ENCODE results near the gene ATP2A1. TPM values are rescaled to one million over a fixed set of nuclear protein-coding genes. Genes with fewer than 3 reads are reported as not detected.

The ATP2A1 gene
- total and polyA plus RNA-seq, 2 of the 13 experiments (the other 11 are each of a cell fraction or from before 2014, with no cell fraction given), result 3.2 to 12.5 TPM

DNA sequence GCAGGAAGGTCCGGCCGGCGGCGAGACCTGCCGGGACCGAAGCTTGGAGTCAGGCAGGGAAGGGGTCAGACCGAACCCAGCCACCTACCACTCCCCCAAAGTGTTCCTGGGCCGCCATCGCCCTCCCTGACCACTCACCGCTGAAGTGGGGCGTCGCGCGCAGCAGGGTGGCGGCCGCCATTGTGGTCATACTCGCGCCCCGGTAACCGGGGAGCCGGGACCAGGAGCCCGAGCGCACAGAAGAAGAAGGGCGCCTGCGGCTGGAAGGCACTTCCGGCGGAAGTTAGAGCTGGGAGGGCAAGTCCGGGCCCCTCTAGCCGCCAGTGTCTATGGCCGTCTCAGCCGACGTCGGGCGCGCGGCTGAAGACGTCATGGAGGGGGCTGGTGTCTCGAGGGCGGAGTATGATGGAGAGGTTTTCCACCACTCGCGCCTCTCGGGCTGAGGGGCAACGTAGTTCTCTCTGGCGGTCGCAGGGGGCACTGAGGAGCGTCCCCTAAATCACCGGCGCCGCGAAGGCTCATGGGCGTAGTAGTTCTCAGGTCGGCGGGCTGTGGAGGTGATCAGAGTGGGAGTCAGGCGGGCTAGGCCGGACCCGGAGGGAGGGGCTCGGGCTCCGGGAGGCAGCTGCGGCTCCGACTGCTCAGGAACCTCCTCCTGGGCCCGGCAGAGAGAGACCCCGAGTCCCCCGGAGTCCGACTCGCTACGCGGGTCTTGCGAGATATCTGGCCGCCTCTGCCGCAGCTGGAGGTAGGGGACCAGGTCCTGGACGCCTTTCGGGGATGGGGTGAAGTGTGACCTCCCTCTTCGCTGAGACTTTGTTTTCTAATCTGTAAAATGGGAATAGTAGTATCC is 32.0 kb upstream of the ATP2A1 start, which contains the start of gene TUFM (continued):
- peak; percentile 12; the same call in 1 of the 2 replicates for TF ChIP-seq ZNF609 (CRISPR knock-in tag; IDR thresholded peaks at IDR 0.05; ENCODE audit: borderline replicate concordance)
- TF ChIP-seq KAT8 (CRISPR knock-in tag; IDR thresholded peaks at IDR 0.05), result peak; percentile 100
- TF ChIP-seq HNRNPH1 (optimal IDR thresholded peaks at IDR 0.05; ENCODE audit: low read depth, low read length), result no peak
- no peak for TF ChIP-seq ZNF570 (CRISPR knock-in tag; IDR thresholded peaks at IDR 0.05; ENCODE audit: borderline replicate concordance)
- TF ChIP-seq, protein P1, sequence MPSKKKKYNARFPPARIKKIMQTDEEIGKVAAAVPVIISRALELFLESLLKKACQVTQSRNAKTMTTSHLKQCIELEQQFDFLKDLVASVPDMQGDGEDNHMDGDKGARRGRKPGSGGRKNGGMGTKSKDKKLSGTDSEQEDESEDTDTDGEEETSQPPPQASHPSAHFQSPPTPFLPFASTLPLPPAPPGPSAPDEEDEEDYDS (CRISPR knock-in tag; IDR thresholded peaks at IDR 0.05), result peak; percentile 97
- peak; percentile 99 for TF ChIP-seq ATF1 (CRISPR knock-in tag; IDR thresholded peaks at IDR 0.05)
- no peak for TF ChIP-seq PRPF4 (IDR thresholded peaks at IDR 0.05; ENCODE audit: low read depth, low read length, poor library complexity, severe bottlenecking)
- TF ChIP-seq TCF7L2 (IDR thresholded peaks at IDR 0.05; ENCODE audit: low read depth, low read length), result no peak
- TF ChIP-seq KLF15 (CRISPR knock-in tag; IDR thresholded peaks at IDR 0.05; ENCODE audit: borderline replicate concordance), result peak; percentile 67
- 0 out of 2 replicates have a peak, but pooled peaks have one; percentile 29 for TF ChIP-seq ZNF234 (CRISPR knock-in tag; conservative IDR thresholded peaks at IDR 0.05)
- TF ChIP-seq JDP2 (CRISPR knock-in tag; IDR thresholded peaks at IDR 0.05; ENCODE audit: borderline replicate concordance), result no peak; the same call in 1 of the 2 replicates
- peak; percentile 90; the same call in 1 of the 2 replicates for TF ChIP-seq ZKSCAN8 (CRISPR knock-in tag; IDR thresholded peaks at IDR 0.05; ENCODE audit: borderline replicate concordance)
- TF ChIP-seq ELF3 (CRISPR knock-in tag; IDR thresholded peaks at IDR 0.05), result peak; percentile 92
- peak; percentile 90 for TF ChIP-seq BCL3 (CRISPR knock-in tag; IDR thresholded peaks at IDR 0.05)
- TF ChIP-seq ONECUT2 (CRISPR knock-in tag; IDR thresholded peaks at IDR 0.05), result no peak
- peak; percentile 88; the same call in 1 of the 2 replicates for TF ChIP-seq KDM3A (CRISPR knock-in tag; IDR thresholded peaks at IDR 0.05; ENCODE audit: low read depth)
- peak; percentile 98 for TF ChIP-seq ZNF44 (CRISPR knock-in tag; IDR thresholded peaks at IDR 0.05)
- TF ChIP-seq CAMTA2 (CRISPR knock-in tag; IDR thresholded peaks at IDR 0.05; ENCODE audit: borderline replicate concordance), result 0 out of 2 replicates have a peak, but pooled peaks have one; percentile 79
- TF ChIP-seq, protein P2, sequence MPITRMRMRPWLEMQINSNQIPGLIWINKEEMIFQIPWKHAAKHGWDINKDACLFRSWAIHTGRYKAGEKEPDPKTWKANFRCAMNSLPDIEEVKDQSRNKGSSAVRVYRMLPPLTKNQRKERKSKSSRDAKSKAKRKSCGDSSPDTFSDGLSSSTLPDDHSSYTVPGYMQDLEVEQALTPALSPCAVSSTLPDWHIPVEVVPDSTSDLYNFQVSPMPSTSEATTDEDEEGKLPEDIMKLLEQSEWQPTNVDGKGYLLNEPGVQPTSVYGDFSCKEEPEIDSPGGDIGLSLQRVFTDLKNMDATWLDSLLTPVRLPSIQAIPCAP (CRISPR knock-in tag; IDR thresholded peaks at IDR 0.05; ENCODE audit: low read depth), result no peak
- peak; percentile 23; the same call in 1 of the 2 replicates for TF ChIP-seq JUND (CRISPR knock-in tag; IDR thresholded peaks at IDR 0.05)

Data from HepG2 (cell line).